GM12801 (cell line): ENCODE data around the gene TRIOBP.

ENCODE experiments used
- TF ChIP-seq, protein P1 (sequence below): IDR thresholded peaks from one replicate; pipeline ENCODE4 v1.5.1; 2011; ENCODE audit warnings: control low read depth; ENCODE audit not compliant: insufficient read length; ENCODE audit errors: extremely low read depth

TRIOBP gene

DNA sequence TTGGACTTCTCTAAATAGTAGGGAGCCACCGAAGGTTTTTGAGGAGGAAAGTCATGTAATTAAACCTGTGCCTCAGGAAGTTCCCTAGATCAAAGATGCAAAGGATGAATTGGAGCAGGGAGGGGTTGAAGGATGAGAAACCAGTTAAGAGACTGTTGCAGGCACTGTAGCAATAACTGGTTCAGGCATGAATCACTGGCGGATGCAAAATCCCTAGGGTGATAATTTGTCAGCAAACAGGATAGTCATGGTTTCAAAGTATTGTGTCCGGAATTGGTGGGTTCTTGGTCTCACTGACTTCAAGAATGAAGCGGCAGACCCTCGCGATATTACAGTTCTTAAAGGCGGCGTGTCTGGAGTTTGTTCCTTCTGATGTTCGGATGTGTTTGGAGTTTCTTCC lies 19.9 kb downstream of the TRIOBP start:
- TF ChIP-seq, protein P1, sequence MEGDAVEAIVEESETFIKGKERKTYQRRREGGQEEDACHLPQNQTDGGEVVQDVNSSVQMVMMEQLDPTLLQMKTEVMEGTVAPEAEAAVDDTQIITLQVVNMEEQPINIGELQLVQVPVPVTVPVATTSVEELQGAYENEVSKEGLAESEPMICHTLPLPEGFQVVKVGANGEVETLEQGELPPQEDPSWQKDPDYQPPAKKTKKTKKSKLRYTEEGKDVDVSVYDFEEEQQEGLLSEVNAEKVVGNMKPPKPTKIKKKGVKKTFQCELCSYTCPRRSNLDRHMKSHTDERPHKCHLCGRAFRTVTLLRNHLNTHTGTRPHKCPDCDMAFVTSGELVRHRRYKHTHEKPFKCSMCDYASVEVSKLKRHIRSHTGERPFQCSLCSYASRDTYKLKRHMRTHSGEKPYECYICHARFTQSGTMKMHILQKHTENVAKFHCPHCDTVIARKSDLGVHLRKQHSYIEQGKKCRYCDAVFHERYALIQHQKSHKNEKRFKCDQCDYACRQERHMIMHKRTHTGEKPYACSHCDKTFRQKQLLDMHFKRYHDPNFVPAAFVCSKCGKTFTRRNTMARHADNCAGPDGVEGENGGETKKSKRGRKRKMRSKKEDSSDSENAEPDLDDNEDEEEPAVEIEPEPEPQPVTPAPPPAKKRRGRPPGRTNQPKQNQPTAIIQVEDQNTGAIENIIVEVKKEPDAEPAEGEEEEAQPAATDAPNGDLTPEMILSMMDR = no peak

DNA sequence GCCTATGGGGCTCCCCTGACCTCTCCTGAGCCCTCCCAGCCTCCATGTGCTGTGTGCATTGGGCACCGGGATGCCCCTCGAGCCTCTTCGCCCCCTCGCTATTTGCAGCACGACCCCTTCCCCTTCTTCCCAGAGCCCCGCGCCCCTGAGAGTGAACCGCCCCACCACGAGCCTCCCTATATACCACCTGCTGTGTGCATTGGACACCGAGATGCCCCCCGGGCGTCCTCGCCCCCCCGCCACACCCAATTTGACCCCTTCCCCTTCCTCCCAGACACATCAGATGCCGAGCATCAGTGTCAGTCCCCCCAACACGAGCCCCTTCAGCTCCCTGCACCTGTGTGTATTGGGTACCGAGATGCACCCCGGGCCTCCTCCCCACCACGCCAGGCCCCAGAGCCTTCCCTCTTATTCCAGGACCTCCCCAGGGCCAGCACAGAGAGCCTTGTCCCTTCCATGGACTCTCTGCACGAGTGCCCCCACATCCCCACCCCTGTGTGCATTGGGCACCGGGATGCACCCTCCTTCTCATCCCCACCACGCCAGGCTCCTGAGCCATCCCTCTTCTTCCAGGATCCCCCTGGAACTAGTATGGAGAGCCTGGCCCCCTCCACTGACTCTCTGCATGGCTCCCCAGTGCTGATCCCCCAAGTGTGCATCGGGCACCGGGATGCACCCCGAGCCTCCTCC lies 28.8 kb downstream of the TRIOBP start:
- TF ChIP-seq, protein P1 = no peak

DNA sequence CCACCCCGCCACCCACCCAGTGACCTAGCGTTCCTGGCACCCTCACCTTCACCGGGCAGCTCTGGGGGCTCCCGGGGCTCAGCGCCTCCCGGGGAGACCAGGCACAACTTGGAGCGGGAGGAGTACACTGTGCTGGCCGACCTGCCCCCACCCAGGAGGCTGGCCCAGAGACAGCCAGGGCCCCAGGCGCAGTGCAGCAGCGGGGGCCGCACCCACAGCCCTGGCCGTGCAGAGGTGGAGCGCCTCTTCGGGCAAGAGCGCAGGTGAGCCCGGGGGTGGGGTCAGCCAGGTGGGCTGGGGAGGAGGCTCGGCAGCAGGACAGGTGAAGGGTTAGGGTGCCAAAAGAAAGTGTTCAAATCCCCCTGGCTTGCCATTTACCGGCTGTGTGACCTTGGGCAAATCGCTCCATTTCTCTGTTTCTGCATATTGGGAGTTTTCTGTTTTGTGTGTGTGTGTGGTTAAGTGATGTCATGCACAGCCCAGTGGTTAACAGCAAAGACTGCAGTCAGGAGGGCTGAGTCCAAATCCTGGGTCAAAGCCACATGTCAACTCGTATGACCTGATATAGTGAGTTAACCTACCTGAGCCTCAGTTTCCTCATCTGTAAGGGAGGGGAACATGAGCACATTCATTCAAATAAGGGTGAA lies 29.5 kb downstream of the TRIOBP start:
- TF ChIP-seq, protein P1 = no peak

DNA sequence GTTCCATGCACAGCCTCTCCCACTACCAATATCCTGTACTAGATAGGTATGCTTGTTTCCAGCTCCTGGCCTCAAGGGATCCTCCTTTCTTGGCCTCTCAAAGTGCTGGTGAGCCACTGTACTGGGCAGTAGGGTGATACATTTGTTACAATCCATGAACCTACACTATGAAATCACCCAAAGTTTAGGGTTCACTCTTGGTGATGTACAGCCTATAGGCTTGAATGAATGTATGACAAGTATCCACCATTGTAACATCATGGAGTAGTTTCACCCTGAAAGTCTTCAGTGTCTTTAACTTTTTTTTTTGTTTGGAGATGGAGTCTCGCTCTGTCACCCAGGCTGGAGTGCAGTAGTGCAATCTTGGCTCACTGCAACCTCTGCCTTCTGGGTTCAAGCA lies 31.8 kb downstream of the TRIOBP start:
- TF ChIP-seq, protein P1 = no peak

DNA sequence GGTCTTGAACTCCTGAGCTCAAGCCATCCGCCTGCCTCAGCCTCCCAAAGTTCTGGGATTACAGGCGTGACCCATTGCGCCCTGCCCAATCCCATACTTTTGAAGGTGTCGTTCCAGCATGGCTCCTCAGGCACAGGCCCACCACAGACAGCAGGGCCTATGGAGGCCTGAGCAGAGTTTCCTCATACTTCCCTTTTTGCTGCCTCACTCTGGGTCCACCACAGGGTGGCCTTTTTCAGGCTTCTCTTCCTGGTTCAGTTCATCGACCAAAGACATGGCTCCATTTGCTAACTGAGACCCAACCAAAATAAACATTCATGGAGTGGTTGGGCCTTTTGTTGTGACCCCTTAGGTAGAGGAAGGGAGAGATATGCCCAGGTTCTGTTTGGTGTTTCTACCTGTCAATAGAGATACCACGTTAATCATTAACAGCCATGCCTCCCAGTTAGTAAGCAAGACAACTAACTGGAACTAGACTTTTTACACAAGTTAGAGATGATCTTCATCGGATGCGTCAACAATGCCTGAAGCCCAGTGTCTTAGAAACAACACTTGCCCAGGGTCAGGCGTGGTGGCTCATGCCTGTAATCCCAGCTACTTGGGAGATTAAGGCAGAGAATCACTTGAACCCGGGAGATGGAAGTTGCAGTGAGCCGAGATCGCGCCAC lies 35.1 kb downstream of the TRIOBP start:
- TF ChIP-seq, protein P1 = no peak

DNA sequence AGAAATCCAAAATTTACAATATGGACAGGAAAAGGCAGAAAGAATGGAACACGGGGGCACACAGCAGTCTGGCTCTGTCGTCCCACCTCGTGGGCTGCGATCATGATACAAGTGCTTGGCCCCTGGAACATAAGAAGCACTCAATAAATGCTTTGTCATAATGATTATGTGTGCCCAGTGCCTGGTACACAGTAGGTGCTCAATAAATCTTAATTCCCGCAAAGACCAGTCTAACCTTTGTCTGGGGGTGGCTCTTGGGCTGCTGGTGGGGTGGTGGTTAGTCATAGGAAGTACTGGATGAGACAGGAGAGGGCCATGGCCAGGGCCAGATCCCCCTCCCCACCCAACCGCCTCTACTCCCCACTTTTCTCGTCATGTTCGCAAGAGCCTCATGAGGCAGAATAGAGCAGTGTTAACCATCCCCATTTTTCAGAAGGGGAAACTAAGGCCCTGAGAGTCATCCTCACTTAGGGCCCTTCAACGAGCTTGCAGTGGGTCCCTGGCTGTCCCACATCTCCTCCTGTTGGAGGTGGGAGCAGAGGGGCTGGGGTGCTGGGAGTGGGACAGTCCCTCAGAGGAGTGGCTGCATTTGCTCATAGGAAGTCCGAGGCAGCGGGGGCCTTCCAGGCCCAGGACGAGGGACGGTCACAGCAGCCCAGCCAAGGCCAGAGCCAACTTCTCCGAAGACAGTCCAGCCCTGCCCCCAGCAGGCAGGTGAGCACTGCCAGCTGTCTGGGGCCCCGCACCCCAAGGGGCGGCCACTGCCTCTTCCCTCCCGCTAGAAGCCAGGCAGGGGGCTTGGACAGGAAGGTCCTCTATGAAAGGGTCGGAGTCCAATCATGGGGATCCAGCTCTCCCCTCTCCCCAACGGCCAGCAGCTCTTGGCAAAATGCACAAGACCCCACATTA lies 36.1 kb downstream of the TRIOBP start:
- TF ChIP-seq, protein P1 = no peak
